Measurements from ENCODE around the gene ITFG2. TPM values are rescaled to one million over a fixed set of nuclear protein-coding genes. Genes with fewer than 3 reads are reported as not detected.

ITFG2 gene
- total and polyA plus RNA-seq, 9 of the 15 experiments (the other 6 are each of a cell fraction or from before 2014, with no cell fraction given), result 15.0 to 22.8 (median 19.4) TPM

GRCh38 chr12:2835691-2836403 is 23.4 kb downstream of the ITFG2 start:
- FAIRE-seq (no peak), ATAC-seq (no peak), DNase-seq (ENCODE audit: extremely low read depth in 1 of 4, low spot score in 3 of 4) (no peak)
- no peak overlapping the region for H3K9ac ChIP-seq (ENCODE audit: insufficient read depth in 1 of 2, low read depth in 2 of 2, low read length in 2 of 2)
- H3K9me1 ChIP-seq (ENCODE audit: control insufficient read depth, insufficient read depth, low read length), result no peaks in the 10 kb centered on the region
- H3K4me3 ChIP-seq, result no peak overlapping the region
- no peak overlapping the region for H2AFZ ChIP-seq (ENCODE audit: low read depth, low read length)
- WGBS (ENCODE audit: insufficient coverage, low coverage, missing lambda C conversion rate), result 46% methylated on average over 4 of the region's 4 CpGs
- no peaks in the 10 kb centered on the region for H4K20me1 ChIP-seq (replicated peaks; ENCODE audit: control insufficient read depth, insufficient read depth, low read length)
- H3K4me1 ChIP-seq (replicated peaks in 1 of 2; ENCODE audit: control insufficient read depth in 2 of 2, insufficient read depth in 2 of 2, low read length in 2 of 2), result peaks cover 0 to 8% of the 10 kb centered on the region in 2 experiments; a peak in 3 of 5 replicates
- H3K27me3 ChIP-seq (ENCODE audit: control insufficient read depth in 2 of 2, insufficient read depth in 2 of 2, low read length in 2 of 2), result no peaks in the 10 kb centered on the region
- no peak overlapping the region for H3K27ac ChIP-seq (ENCODE audit: extremely low read depth, low read depth, low read length)
- no peak overlapping the region for H3K4me2 ChIP-seq (ENCODE audit: insufficient read depth, low read length)
- ChIA-PET CTCF (ENCODE audit: low intra/inter-chr PET ratio) (no interaction called here), POLR2A (interaction anchor here (0.7 kb wide), 1 partner anchor 10 kb away, joined by 3 read pairs; no protein-coding TSS in a partner anchor)
- no TSS peak for BruUV-seq (replicated peaks)
- in situ Hi-C loops (cut with MboI), result no loop called here
- H3K36me3 ChIP-seq (ENCODE audit: control insufficient read depth, insufficient read depth, low read length), result no peaks in the 10 kb centered on the region
- peak; percentile 80 for TF ChIP-seq NFIC (IDR thresholded peaks at IDR 0.05)
- TF ChIP-seq CHD1 (IDR thresholded peaks at IDR 0.05; ENCODE audit: low read length), result no peak
- no peaks in the 10 kb centered on the region for H3K79me2 ChIP-seq (ENCODE audit: control insufficient read depth, insufficient read depth, low read length)
- intact Hi-C loops (cut with micrococcal nuclease), result no loop called here
- no peaks in the 10 kb centered on the region for H3K9me3 ChIP-seq (replicated peaks; ENCODE audit: control insufficient read depth, insufficient read depth, low read depth, low read length)

GRCh38 chr12:2836574-2836973 is 24.1 kb downstream of the ITFG2 start:
- H3K27me3 ChIP-seq (ENCODE audit: control insufficient read depth in 2 of 2, insufficient read depth in 2 of 2, low read length in 2 of 2), result no peaks in the 10 kb centered on the region
- intact Hi-C loops (cut with micrococcal nuclease), result no loop called here
- H3K4me1 ChIP-seq (replicated peaks in 1 of 2; ENCODE audit: control insufficient read depth in 2 of 2, insufficient read depth in 2 of 2, low read length in 2 of 2), result peaks cover 3 to 8% of the 10 kb centered on the region in 2 experiments; a peak in 4 of 5 replicates
- no TSS peak for BruUV-seq (replicated peaks)
- CTCF ChIA-PET (ENCODE audit: low intra/inter-chr PET ratio), result no interaction called here
- H3K9ac ChIP-seq (ENCODE audit: insufficient read depth in 1 of 2, low read depth in 2 of 2, low read length in 2 of 2), result no peak overlapping the region
- no peaks in the 10 kb centered on the region for H3K36me3 ChIP-seq (ENCODE audit: control insufficient read depth, insufficient read depth, low read length)
- POLR2A ChIA-PET, result no interaction called here
- H3K4me2 ChIP-seq (ENCODE audit: insufficient read depth, low read length), result no peak overlapping the region
- H3K9me3 ChIP-seq (replicated peaks; ENCODE audit: control insufficient read depth, insufficient read depth, low read depth, low read length), result no peaks in the 10 kb centered on the region
- H3K4me3 ChIP-seq, result no peak overlapping the region
- no peaks in the 10 kb centered on the region for H4K20me1 ChIP-seq (replicated peaks; ENCODE audit: control insufficient read depth, insufficient read depth, low read length)
- H2AFZ ChIP-seq (ENCODE audit: low read depth, low read length), result 0 out of 2 replicates have a peak overlapping the region, but pooled peaks have one; percentile 16
- no peaks in the 10 kb centered on the region for H3K79me2 ChIP-seq (ENCODE audit: control insufficient read depth, insufficient read depth, low read length)
- FAIRE-seq (no peak), DNase-seq (ENCODE audit: extremely low read depth in 1 of 4, low spot score in 3 of 4) (no peak), ATAC-seq (no peak)
- no peaks in the 10 kb centered on the region for H3K9me1 ChIP-seq (ENCODE audit: control insufficient read depth, insufficient read depth, low read length)
- 60% methylated on average over 7 of the region's 8 CpGs for WGBS (ENCODE audit: insufficient coverage, low coverage, missing lambda C conversion rate)
- in situ Hi-C loops (cut with MboI), result no loop called here
- no peak overlapping the region for H3K27ac ChIP-seq (ENCODE audit: extremely low read depth, low read depth, low read length)
- TF ChIP-seq CREM (IDR thresholded peaks at IDR 0.05; ENCODE audit: low read depth) (peak; percentile 65), RFX7 (CRISPR knock-in tag; IDR thresholded peaks at IDR 0.05) (no peak), KDM1A (IDR thresholded peaks at IDR 0.05) (no peak), ESRRB (CRISPR knock-in tag; IDR thresholded peaks at IDR 0.05; ENCODE audit: borderline replicate concordance) (no peak), ZNF436 (CRISPR knock-in tag; IDR thresholded peaks at IDR 0.05) (no peak), SMARCA4 (IDR thresholded peaks at IDR 0.05) (no peak), ZNF239 (CRISPR knock-in tag; IDR thresholded peaks at IDR 0.05) (no peak), MAX (CRISPR knock-in tag; IDR thresholded peaks at IDR 0.05) (peak; percentile 95), SPI1 (IDR thresholded peaks at IDR 0.05; ENCODE audit: borderline replicate concordance, low read depth, low read length) (peak; percentile 85), ZBTB49 (CRISPR knock-in tag; IDR thresholded peaks at IDR 0.05; ENCODE audit: borderline replicate concordance) (no peak), ATF4 (CRISPR knock-in tag; IDR thresholded peaks at IDR 0.05) (no peak), DIDO1 (tag; IDR thresholded peaks at IDR 0.05; ENCODE audit: low read depth) (no peak)

Data from K562 (cell line).